ENCODE measurements around the gene GNAT3. TPM values are rescaled to one million over a fixed set of nuclear protein-coding genes. Genes with fewer than 3 reads are reported as not detected.

Gene GNAT3
- polyA plus RNA-seq, 5 donors = not detected

GRCh38 chr7:80500325-80500724 is 11.5 kb downstream of the GNAT3 start:
- DNase-seq = no peak

DNA sequence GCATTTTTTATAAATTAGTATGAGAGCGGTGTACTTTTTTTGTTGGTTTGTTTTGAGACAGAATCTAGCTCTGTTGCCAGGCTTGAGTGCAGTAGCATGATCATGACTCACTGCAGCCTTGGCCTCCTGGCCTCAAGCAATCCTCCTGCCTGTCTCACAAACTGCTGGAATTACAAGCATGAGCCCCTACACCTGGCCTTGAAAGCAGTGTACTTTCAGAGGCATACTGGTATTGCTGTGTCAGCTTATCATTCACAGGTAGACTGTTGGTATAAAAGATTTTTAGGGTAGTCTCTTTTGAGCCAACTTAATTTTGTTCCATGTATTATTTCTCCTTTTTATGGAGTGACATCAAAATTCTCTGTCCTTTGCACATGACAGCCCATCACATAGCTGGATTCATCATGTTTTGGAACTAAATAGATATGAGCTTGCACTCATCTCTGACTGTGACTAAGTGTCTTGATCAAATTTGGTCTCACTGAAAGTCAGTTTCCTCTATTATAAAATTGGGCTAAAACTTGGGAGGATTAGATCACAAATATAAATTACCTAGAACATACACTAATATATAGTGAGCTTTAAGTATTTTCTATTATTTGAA is 12.4 kb downstream of the GNAT3 start:
- no peak for DNase-seq

GRCh38 chr7:80498481-80499349 is 13.1 kb downstream of the GNAT3 start:
- DNase-seq = no peak

GRCh38 chr7:80496586-80496985 is 15.3 kb downstream of the GNAT3 start:
- DNase-seq = no peak

- DNase-seq = no peak
Measured at GRCh38 chr7:80493121-80493849, 18.6 kb downstream of the GNAT3 start.

GRCh38 chr7:80491462-80491861 is 20.4 kb downstream of the GNAT3 start:
- no peak for DNase-seq

- DNase-seq = no peak
Measured at GRCh38 chr7:80488851-80489370, 23.0 kb downstream of the GNAT3 start.

DNA sequence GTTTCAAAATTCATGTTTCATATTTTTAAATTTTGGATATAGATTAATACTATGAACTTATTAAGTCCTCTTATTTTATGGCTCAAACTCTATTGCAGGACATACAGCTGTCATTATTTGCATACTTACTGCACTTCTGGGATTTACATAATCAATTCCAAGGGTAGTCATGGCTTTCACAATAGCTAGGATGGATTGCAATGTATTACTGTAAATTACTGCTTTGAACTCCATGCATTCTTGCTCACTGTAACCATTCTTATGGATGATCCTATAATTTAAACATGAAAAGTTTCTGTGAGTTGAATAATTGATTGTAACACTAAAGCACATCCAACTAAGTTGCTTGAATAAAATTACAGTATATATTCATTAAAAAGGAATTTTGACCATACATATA is 23.5 kb downstream of the GNAT3 start:
- no peak for DNase-seq

DNA sequence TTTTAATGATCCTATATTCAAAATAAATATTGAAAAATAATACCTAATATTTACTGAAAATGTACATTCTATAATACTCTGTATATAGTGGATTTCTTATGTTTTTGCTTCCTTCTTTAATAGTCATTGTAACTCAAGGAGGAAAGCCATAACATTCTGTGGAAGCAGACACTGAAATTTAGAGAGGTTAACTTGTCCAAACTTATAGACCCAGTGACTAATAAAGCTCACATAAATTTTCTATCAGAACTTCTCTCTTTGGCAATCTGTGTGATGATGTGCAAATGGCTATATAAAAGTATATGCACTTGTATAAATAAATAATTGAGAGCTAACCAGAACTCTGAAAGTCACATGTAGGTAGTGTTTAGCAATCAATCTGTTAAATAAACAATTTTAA is 26.1 kb downstream of the GNAT3 start:
- DNase-seq = no peak

DNA sequence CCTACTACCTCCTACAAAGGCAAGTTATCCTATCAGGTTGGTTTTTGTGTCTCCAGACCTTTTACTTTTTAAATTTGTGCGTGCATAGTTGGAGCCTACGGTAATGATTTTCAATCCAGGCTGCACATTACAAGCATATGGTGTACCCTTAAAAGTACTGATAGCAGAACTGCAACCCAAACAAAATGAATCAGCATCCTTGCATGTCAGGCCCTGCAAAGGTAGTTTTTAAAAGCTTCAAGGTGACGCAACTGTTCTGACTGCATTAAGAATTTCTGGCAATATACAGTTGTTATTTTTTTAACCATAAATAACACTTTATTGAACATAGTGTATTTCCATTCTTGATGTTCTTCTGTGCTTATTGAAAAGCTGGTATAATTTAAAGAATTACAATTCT is 28.9 kb downstream of the GNAT3 start:
- DNase-seq = no peak

- no peak for DNase-seq
Measured at GRCh38 chr7:80481196-80481884, 30.5 kb downstream of the GNAT3 start.

DNA sequence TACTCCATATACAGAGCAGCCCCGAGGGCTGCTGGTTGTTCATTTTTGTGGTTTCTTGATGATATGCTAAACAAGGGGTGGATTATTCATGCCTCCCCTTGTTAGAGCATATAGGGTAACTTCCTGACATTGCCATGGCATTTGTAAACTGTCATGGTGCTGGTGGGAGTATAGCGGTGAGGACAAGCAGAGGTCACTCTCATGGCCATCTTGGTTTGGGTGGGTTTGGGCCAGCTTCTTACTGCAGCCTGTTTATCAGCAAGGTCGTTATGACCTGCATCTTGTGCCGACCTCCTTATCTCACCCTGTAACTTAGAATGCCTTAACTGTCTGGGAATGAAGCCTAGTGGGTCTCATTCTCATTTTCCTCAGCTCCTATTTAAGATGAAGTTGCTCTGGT is 31.3 kb downstream of the GNAT3 start:
- DNase-seq = no peak

GRCh38 chr7:80478683-80479082 is 33.2 kb downstream of the GNAT3 start:
- DNase-seq = no peak

GRCh38 chr7:80476035-80476434 is 35.8 kb downstream of the GNAT3 start:
- DNase-seq = no peak

DNA sequence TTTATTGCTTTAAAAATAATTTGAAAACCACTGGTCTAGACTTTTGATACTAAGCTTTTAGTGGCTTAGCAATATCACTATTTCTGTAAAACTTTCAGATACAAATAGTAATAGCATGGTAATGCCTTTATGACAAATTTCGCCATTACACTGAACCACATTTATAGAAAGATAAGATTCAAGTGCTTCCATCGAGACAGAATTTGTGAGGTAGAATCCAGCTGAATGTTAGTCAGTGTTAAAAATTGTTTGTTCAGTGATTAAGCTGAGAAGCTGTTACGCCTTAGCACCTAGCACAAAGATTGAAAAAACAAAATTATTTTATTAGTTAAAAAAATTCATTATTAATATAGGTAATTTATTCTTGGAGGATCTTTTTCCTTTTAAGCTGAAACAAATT is 36.5 kb downstream of the GNAT3 start:
- DNase-seq = no peak

- DNase-seq = no peak
Measured at GRCh38 chr7:80473751-80474150, 38.1 kb downstream of the GNAT3 start.

GRCh38 chr7:80472491-80473200 is 39.2 kb downstream of the GNAT3 start:
- DNase-seq = no peak

DNA sequence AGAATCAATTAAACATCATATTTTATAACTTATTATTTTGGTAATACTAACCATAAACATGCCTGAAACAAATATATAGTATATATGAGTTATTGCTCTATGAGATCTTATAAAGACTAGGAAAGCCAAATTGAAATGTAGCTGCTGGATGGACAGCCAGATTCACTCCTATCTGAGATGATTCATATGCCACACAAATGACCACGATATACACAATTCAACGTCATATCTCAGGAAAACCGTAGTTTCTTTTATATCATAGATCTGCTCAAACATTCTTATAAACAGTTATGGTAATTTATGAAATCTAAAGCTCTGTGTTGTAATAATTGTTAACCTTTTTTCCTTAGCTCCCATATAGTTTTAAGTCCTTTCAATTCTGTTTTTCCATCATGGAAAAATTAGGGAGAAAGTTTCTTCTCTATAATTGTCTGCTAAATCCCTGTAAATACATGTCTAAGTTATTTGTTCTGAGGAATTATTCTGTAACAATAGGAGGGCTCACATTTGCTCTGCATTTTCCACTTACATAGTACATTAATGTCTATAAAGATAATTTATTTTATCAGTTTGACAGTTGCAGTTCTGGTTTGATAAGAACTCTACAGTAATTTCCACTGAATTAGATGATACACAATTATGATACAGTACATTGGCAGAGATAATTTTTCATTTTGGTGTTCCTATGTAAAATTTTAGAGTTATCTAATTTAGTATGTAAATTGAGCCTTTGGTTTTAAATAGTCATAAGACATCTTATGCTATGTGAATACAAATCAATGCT is 42.7 kb downstream of the GNAT3 start:
- no peak for DNase-seq

- DNase-seq = no peak
Measured at GRCh38 chr7:80467069-80467468, 44.8 kb downstream of the GNAT3 start.

DNA sequence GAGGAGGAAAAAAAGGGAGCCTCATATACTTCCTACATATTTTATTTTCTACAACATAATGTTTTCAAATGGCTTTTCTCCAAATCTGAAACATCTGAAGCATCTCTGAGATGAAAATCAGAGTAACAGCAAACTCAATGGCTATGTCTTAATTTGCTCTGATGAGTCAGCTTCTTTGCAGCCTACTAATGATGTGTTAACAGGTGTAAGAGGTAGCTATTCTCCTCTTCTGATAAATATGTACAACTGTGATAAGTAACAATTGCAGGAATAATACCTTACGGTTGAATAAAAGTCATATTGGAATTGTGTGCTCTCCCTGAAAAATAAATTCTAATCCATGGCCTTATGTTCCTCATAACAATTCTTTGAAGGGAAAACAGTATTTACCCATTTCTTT is 45.2 kb downstream of the GNAT3 start:
- DNase-seq = no peak
